Endothelial cell of umbilical vein (primary cell): Measurements from ENCODE around the gene TLR8. TPM values are rescaled to one million over a fixed set of nuclear protein-coding genes. Genes with fewer than 3 reads are reported as not detected.

Source experiments
- BruUV-seq: library from RNA; stranded (reverse); fragments of 400-500 nt; replicated peaks from 2 replicates; lab custom pipeline; 2021; lab: Mats Ljungman, UMichigan
- CTCF ChIA-PET: fragments of 300-600, 350-600 bp; sonication (Branson Sonifier 250); formaldehyde crosslinking; loops from one replicate; lab custom pipeline; 2021; ENCODE audit warnings: antibody characterized with exemption, inconsistent platforms; lab: Charles Lee
- POLR2A ChIA-PET: fragments of 300-600, 350-600 bp; sonication (Branson Sonifier 250); formaldehyde crosslinking; loops from one replicate; lab custom pipeline; 2021; ENCODE audit warnings: antibody characterized with exemption, inconsistent platforms; lab: Charles Lee
- DNase-seq: peaks from one replicate; pipeline ENCODE4 v3.0.0-alpha.2; 2011; ENCODE audit warnings: low read depth, low spot score
- FAIRE-seq: peaks from 2 replicates; lab custom pipeline; 2011; peaks lifted over from hg19 to GRCh38; lab: Jason Lieb, UNC
- H2AFZ ChIP-seq: 2 replicates; pipeline ENCODE4 v1.6.0; 2012; ENCODE audit warnings: low read depth, low read length, control low read depth, inconsistent platforms
- H3K27ac ChIP-seq: 2 replicates; pipeline ENCODE4 v1.5.1; 2011; ENCODE audit warnings: low read depth, mild to moderate bottlenecking, control low read depth, low read length, moderate library complexity; ENCODE audit not compliant: insufficient read depth
- H3K27me3 ChIP-seq, 2 experiments: 2 replicates each; pipeline versions ENCODE4 v1.6.0 to v1.6.1; 2011; ENCODE audit warnings: low read length in 2 of 2, mixed read lengths in 1 of 2; ENCODE audit not compliant: control insufficient read depth in 2 of 2, insufficient read depth in 2 of 2
- H3K36me3 ChIP-seq, 2 experiments: 2 replicates in 1 of 2; 3 replicates in 1 of 2; pipeline ENCODE4 v1.5.1; 2011; ENCODE audit warnings: low read length in 2 of 2, mild to moderate bottlenecking in 1 of 2, moderate library complexity in 1 of 2; ENCODE audit not compliant: control insufficient read depth in 2 of 2, insufficient read depth in 2 of 2; ENCODE audit errors: extremely low read depth in 1 of 2
- H3K4me1 ChIP-seq: 3 replicates; pipeline ENCODE4 v1.5.1; 2011; ENCODE audit warnings: mild to moderate bottlenecking, low read length; ENCODE audit not compliant: control insufficient read depth, insufficient read depth; ENCODE audit errors: extremely low read depth
- H3K4me2 ChIP-seq: 2 replicates; pipeline ENCODE4 v1.6.1; 2011; ENCODE audit warnings: low read length, control low read depth, mixed read lengths; ENCODE audit not compliant: insufficient read depth
- H3K4me3 ChIP-seq, 3 experiments: fragments of 200-600 bp in 1 of 3; sonication (generic), shearing (Covaris generic) in 1 of 3; replicated peaks in 1 of 3; 2 replicates each; pipeline ENCODE4 v1.5.1; 2011 to 2016; ENCODE audit warnings: control low read depth in 3 of 3, low read length in 3 of 3, mild to moderate bottlenecking in 2 of 3, inconsistent platforms in 1 of 3, low read depth in 1 of 3, moderate library complexity in 1 of 3; ENCODE audit not compliant: insufficient read depth in 1 of 3
- H3K79me2 ChIP-seq: 2 replicates; pipeline ENCODE4 v1.6.0; 2012; ENCODE audit warnings: low read length, inconsistent platforms; ENCODE audit not compliant: control insufficient read depth, insufficient read depth
- H3K9ac ChIP-seq: replicated peaks from 2 replicates; pipeline ENCODE3; 2011; ENCODE audit warnings: low read length, control low read depth; ENCODE audit not compliant: insufficient read depth; ENCODE audit errors: extremely low read depth
- H3K9me1 ChIP-seq: replicated peaks from 3 replicates; pipeline ENCODE4 v1.6.0; 2011; ENCODE audit warnings: mild to moderate bottlenecking, low read length; ENCODE audit not compliant: control insufficient read depth, insufficient read depth; ENCODE audit errors: extremely low read depth
- H3K9me3 ChIP-seq: replicated peaks from 2 replicates; pipeline ENCODE4 v1.5.1; 2012; ENCODE audit warnings: low read length, inconsistent platforms; ENCODE audit not compliant: control insufficient read depth, insufficient read depth
- H4K20me1 ChIP-seq: replicated peaks from 2 replicates; pipeline ENCODE3; 2011; ENCODE audit warnings: mild to moderate bottlenecking, low read length; ENCODE audit not compliant: control insufficient read depth, insufficient read depth; ENCODE audit errors: extremely low read depth
- CTCF ChIP-seq, 2 donors: IDR thresholded peaks; 1 replicate in 1 of 2; 2 replicates in 1 of 2; pipeline ENCODE4 v1.5.1; 2011; ENCODE audit warnings: low read length in 2 of 2, mild to moderate bottlenecking in 2 of 2, moderate library complexity in 2 of 2, control low read depth in 1 of 2, inconsistent platforms in 1 of 2, low read depth in 1 of 2; ENCODE audit not compliant: insufficient read depth in 1 of 2; ENCODE audit errors: extremely low read depth in 1 of 2
- EZH2 ChIP-seq: IDR thresholded peaks from 2 replicates; pipeline ENCODE4 v1.6.1; 2012; ENCODE audit warnings: borderline replicate concordance, low read depth, mild to moderate bottlenecking, moderate library complexity, low read length, inconsistent platforms; ENCODE audit not compliant: severe bottlenecking
- FOS ChIP-seq: IDR thresholded peaks from 2 replicates; pipeline ENCODE4 v1.6.1; 2011; ENCODE audit warnings: mild to moderate bottlenecking, low read length, moderate library complexity, borderline replicate concordance; ENCODE audit not compliant: insufficient read depth
- GATA2 ChIP-seq: IDR thresholded peaks from 2 replicates; pipeline ENCODE4 v1.7.0; 2011; ENCODE audit warnings: low read depth, mild to moderate bottlenecking, moderate library complexity, mixed read lengths, low read length; ENCODE audit not compliant: insufficient read length, insufficient read depth
- JUN ChIP-seq: IDR thresholded peaks from 2 replicates; pipeline ENCODE4 v1.6.1; 2011; ENCODE audit warnings: borderline replicate concordance, low read depth; ENCODE audit not compliant: insufficient read length, insufficient read depth
- MAX ChIP-seq: IDR thresholded peaks from 2 replicates; pipeline ENCODE4 v1.6.1; 2011; ENCODE audit not compliant: insufficient read depth, insufficient read length
- MYC ChIP-seq: IDR thresholded peaks from one replicate; pipeline ENCODE4 v1.6.1; 2011; ENCODE audit warnings: mild to moderate bottlenecking, low read depth, low read length
- POLR2A ChIP-seq: IDR thresholded peaks from 2 replicates; pipeline ENCODE4 v1.6.1; 2012; ENCODE audit warnings: low read depth, mild to moderate bottlenecking, control low read depth, low read length
- POLR2AphosphoS5 ChIP-seq: IDR thresholded peaks from 2 replicates; pipeline ENCODE4 v1.6.1; 2012; ENCODE audit warnings: low read depth, mild to moderate bottlenecking, control low read depth, low read length, moderate library complexity; ENCODE audit not compliant: insufficient read depth
- dilution Hi-C: fragments of 300-500 bp; cut with MboI; formaldehyde crosslinking; loops from one replicate; pipeline ENCODE4 v1.15.0; 2019; ENCODE audit warnings: low sequenced_read_pairs; ENCODE audit not compliant: extremely low pct_ligation_motif_present
- intact Hi-C: fragments of 100-400 bp; cut with micrococcal nuclease; formaldehyde crosslinking; loops from one replicate; pipeline ENCODE4 v1.10.0; 2022
- polyA plus RNA-seq, 4 experiments: library from polyadenylated mRNA; depleted of rRNA in 3 of 4; stranded (reverse) in 3 of 4; unstranded in 1 of 4; fragments of >200 nt; gene quantifications; 2 replicates each; pipeline versions ENCODE4 v1.2.1 to v1.2.3, GENCODE V29; 2011 to 2012; ENCODE audit warnings: missing spikeins in 1 of 4
- total RNA-seq: library from RNA; stranded (reverse); gene quantifications from 2 replicates; pipeline ENCODE4 v1.2.3, GENCODE V29; 2021

TLR8 gene
- total and polyA plus RNA-seq, 2 donors (not counting 3 experiments of a cell fraction or from before 2014, with no cell fraction given): not detected

GRCh38 chrX:12921886-12922598, 15.6 kb downstream of the TLR8 start:
- H3K9ac ChIP-seq: no peak overlapping the region
- H3K36me3 ChIP-seq: no peaks in the 10 kb centered on the region
- no peaks in the 10 kb centered on the region for H3K79me2 ChIP-seq
- TF ChIP-seq GATA2 (no peak), POLR2AphosphoS5 (no peak), MYC (no peak), EZH2 (no peak), MAX (no peak), FOS (no peak), POLR2A (no peak), CTCF (IDR thresholded peaks at IDR 0.05; ENCODE audit: extremely low read depth in 1 of 2, insufficient read depth in 1 of 2, low read depth in 1 of 2, low read length in 2 of 2) (no peak), JUN (no peak)
- dilution Hi-C loops (no loop called here), intact Hi-C loops (no loop called here)
- CTCF ChIA-PET: interaction anchor here (1.2 kb wide), 1 partner anchor 25 kb away, joined by 4 read pairs; no protein-coding TSS in a partner anchor
- no peaks in the 10 kb centered on the region for H3K9me3 ChIP-seq
- H3K9me1 ChIP-seq: no peaks in the 10 kb centered on the region
- no peak overlapping the region for H3K4me3 ChIP-seq
- no TSS peak for BruUV-seq
- H4K20me1 ChIP-seq: no peaks in the 10 kb centered on the region
- H3K4me2 ChIP-seq: no peak overlapping the region
- DNase-seq (no peak), FAIRE-seq (no peak)
- POLR2A ChIA-PET: no interaction called here
- H3K4me1 ChIP-seq: no peaks in the 10 kb centered on the region
- no peak overlapping the region for H3K27ac ChIP-seq
- H2AFZ ChIP-seq: no peak overlapping the region
- peaks cover 3% of the 10 kb centered on the region in 2 experiments for H3K27me3 ChIP-seq
